K562 (cell line): Measurements from ENCODE around the gene ARFGAP1. TPM values are rescaled to one million over a fixed set of nuclear protein-coding genes. Genes with fewer than 3 reads are reported as not detected.
A peak's percentile ranks its signal among the peaks of the same experiment; 100 is the strongest.

Experiments used
- ATF7 ChIP-seq: fragments of 450-650 bp; IDR thresholded peaks from 2 replicates; pipeline ENCODE4 v1.7.1; 2014; ENCODE audit warnings: mild to moderate bottlenecking, moderate library complexity
- BMI1 ChIP-seq: fragments of 150-350 bp; IDR thresholded peaks from 2 replicates; pipeline ENCODE4 v1.6.1; 2014; ENCODE audit warnings: low read length
- CCNT2 ChIP-seq: IDR thresholded peaks from 2 replicates; pipeline ENCODE4 v1.6.1; 2011; ENCODE audit warnings: borderline replicate concordance, low read depth, mild to moderate bottlenecking, moderate library complexity, mixed read lengths, low read length; ENCODE audit not compliant: insufficient read length; ENCODE audit errors: extremely low read depth
- E2F3 ChIP-seq: fragments of 250-450 bp; sonication (Bioruptor Pico); IDR thresholded peaks from 2 replicates; pipeline ENCODE4 v1.4.0; 2020; ENCODE audit warnings: mild to moderate bottlenecking
- EGR1 ChIP-seq: fragments of 450-650 bp; conservative IDR thresholded peaks from 2 replicates; pipeline ENCODE4 v1.6.1; 2017; ENCODE audit warnings: mild to moderate bottlenecking
- HDAC1 ChIP-seq, 2 experiments: fragments of 450-650 bp; IDR thresholded peaks; 2 replicates each; pipeline ENCODE4 v1.6.1; 2016 to 2017; ENCODE audit warnings: inconsistent platforms in 1 of 2, mild to moderate bottlenecking in 1 of 2, moderate library complexity in 1 of 2
- LCOR ChIP-seq: sonication (generic); formaldehyde crosslinking; IDR thresholded peaks from 2 replicates; pipeline ENCODE4 v1.8.0; 2022; ENCODE audit warnings: mild to moderate bottlenecking, missing genetic modification reagents
- NEUROD1 ChIP-seq: fragments of 150-350 bp; IDR thresholded peaks from 2 replicates; pipeline ENCODE4 v1.6.1; 2014; ENCODE audit warnings: borderline replicate concordance, low read length, low read depth; ENCODE audit not compliant: partially characterized antibody
- PCBP2 ChIP-seq: fragments of 200-400 bp; formaldehyde crosslinking; IDR thresholded peaks from 2 replicates; pipeline ENCODE4 v1.6.1; 2018; ENCODE audit warnings: low read length, low read depth, mild to moderate bottlenecking, moderate library complexity; ENCODE audit not compliant: poor library complexity, severe bottlenecking
- POLR2G ChIP-seq: fragments of 200-400 bp; formaldehyde crosslinking; IDR thresholded peaks from 2 replicates; pipeline ENCODE4 v1.6.1; 2017; ENCODE audit warnings: low read depth, mild to moderate bottlenecking, antibody characterized with exemption, low read length, moderate library complexity
- PPARD ChIP-seq: fragments of 250-450 bp; sonication (Bioruptor Pico); IDR thresholded peaks from 2 replicates; pipeline ENCODE4 v1.8.0; 2022; ENCODE audit warnings: inconsistent platforms, mild to moderate bottlenecking, moderate library complexity
- TCF7 ChIP-seq: sonication (generic); IDR thresholded peaks from 2 replicates; pipeline ENCODE4 v1.6.1; 2016; ENCODE audit warnings: antibody characterized with exemption, borderline replicate concordance
- USF1 ChIP-seq: sonication (generic); formaldehyde crosslinking; IDR thresholded peaks from 2 replicates; pipeline ENCODE4 v1.9.0; 2022; ENCODE audit warnings: mild to moderate bottlenecking, missing genetic modification reagents
- ZBTB1 ChIP-seq: sonication (generic); formaldehyde crosslinking; IDR thresholded peaks from 2 replicates; pipeline ENCODE4 v1.8.1; 2023; ENCODE audit warnings: missing genetic modification reagents, low read depth, mild to moderate bottlenecking, borderline replicate concordance
- ZNF197 ChIP-seq: fragments of 200-800 bp; sonication (Bioruptor generic); IDR thresholded peaks from 2 replicates; pipeline ENCODE4 v1.6.1; 2016; ENCODE audit warnings: low read depth, missing genetic modification characterization, missing compliant biosample characterization
- ZNF583 ChIP-seq: fragments of 250-450 bp; sonication (Bioruptor Pico); IDR thresholded peaks from 2 replicates; pipeline ENCODE4 v1.4.0; 2020
- ZNF584 ChIP-seq: fragments of 200-800 bp; sonication (Bioruptor generic); IDR thresholded peaks from 2 replicates; pipeline ENCODE4 v1.6.1; 2016; ENCODE audit warnings: low read depth, mild to moderate bottlenecking, missing genetic modification characterization, missing compliant biosample characterization
- ZNF780A ChIP-seq: fragments of 250-450 bp; sonication (Bioruptor Pico); IDR thresholded peaks from 2 replicates; pipeline ENCODE4 v1.5.0; 2021; ENCODE audit warnings: mild to moderate bottlenecking
- polyA plus RNA-seq, 8 experiments: library from polyadenylated mRNA; depleted of rRNA in 4 of 8; stranded (reverse) in 5 of 8; unstranded in 3 of 8; fragments of >200 nt; fragmentation: Nextera tagmentation in 2 of 8; fragmentation: Illumina TruSeq in 1 of 8; extraction: Ambion mirVana in 2 of 8; extraction: Trizol in 1 of 8; gene quantifications; 2 replicates each; pipeline versions ENCODE4 v1.2.1 to v1.2.3, GENCODE V29; 2011 to 2014; ENCODE audit warnings: inconsistent platforms in 1 of 8, missing spikeins in 1 of 8
- total RNA-seq, 7 experiments: library from RNA; depleted of rRNA in 6 of 7; stranded (reverse); fragments of >200 nt in 6 of 7; fragmentation: Illumina TruSeq in 2 of 7; extraction: Trizol in 2 of 7; gene quantifications; 2 replicates each; pipeline versions ENCODE4 v1.2.1 to v1.2.3, GENCODE V29; 2011 to 2021; ENCODE audit warnings: low replicate concordance in 1 of 7
- TF ChIP-seq, protein P1 (sequence below): fragments of 450-650 bp; IDR thresholded peaks from 2 replicates; pipeline ENCODE4 v1.6.1; 2014; ENCODE audit warnings: low read depth, mild to moderate bottlenecking, moderate library complexity, borderline replicate concordance
- TF ChIP-seq, protein P2 (sequence below): sonication (generic); formaldehyde crosslinking; IDR thresholded peaks from 2 replicates; pipeline ENCODE4 v1.8.0; 2023; ENCODE audit warnings: missing genetic modification reagents, mild to moderate bottlenecking, borderline replicate concordance

ARFGAP1 gene
- total and polyA plus RNA-seq, 9 of the 15 experiments (the other 6 are each of a cell fraction or from before 2014, with no cell fraction given) = 0.53 to 102 (median 33.5) TPM

GRCh38 chr20:63272105-63273058 lies at the start of gene ARFGAP1 (continued):
- peak in 1 of 2 experiments; percentile 74; a peak in 1 of 4 replicates for TF ChIP-seq HDAC1 (IDR thresholded peaks at IDR 0.05)
- no peak for TF ChIP-seq USF1 (CRISPR knock-in tag)
- no peak for TF ChIP-seq LCOR (CRISPR knock-in tag)
- peak; percentile 70 for TF ChIP-seq NEUROD1
- peak; percentile 60 for TF ChIP-seq ATF7
- TF ChIP-seq, protein P1, sequence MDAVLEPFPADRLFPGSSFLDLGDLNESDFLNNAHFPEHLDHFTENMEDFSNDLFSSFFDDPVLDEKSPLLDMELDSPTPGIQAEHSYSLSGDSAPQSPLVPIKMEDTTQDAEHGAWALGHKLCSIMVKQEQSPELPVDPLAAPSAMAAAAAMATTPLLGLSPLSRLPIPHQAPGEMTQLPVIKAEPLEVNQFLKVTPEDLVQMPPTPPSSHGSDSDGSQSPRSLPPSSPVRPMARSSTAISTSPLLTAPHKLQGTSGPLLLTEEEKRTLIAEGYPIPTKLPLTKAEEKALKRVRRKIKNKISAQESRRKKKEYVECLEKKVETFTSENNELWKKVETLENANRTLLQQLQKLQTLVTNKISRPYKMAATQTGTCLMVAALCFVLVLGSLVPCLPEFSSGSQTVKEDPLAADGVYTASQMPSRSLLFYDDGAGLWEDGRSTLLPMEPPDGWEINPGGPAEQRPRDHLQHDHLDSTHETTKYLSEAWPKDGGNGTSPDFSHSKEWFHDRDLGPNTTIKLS = peak; percentile 98
- no peak for TF ChIP-seq PCBP2
- TF ChIP-seq CCNT2 = peak; percentile 47
- peak; percentile 82 for TF ChIP-seq BMI1
- no peak for TF ChIP-seq PPARD (CRISPR knock-in tag)
- TF ChIP-seq POLR2G = peak; percentile 91
- no peak for TF ChIP-seq ZNF197 (CRISPR knock-in tag)
- TF ChIP-seq E2F3 (CRISPR knock-in tag) = no peak
- TF ChIP-seq ZBTB1 (CRISPR knock-in tag) = no peak
- no peak for TF ChIP-seq ZNF584 (CRISPR knock-in tag)
- TF ChIP-seq ZNF583 (CRISPR knock-in tag) = 0 out of 2 replicates have a peak, but pooled peaks have one; percentile 31
- no peak for TF ChIP-seq TCF7
- peak; percentile 38 for TF ChIP-seq EGR1
- TF ChIP-seq, protein P2, sequence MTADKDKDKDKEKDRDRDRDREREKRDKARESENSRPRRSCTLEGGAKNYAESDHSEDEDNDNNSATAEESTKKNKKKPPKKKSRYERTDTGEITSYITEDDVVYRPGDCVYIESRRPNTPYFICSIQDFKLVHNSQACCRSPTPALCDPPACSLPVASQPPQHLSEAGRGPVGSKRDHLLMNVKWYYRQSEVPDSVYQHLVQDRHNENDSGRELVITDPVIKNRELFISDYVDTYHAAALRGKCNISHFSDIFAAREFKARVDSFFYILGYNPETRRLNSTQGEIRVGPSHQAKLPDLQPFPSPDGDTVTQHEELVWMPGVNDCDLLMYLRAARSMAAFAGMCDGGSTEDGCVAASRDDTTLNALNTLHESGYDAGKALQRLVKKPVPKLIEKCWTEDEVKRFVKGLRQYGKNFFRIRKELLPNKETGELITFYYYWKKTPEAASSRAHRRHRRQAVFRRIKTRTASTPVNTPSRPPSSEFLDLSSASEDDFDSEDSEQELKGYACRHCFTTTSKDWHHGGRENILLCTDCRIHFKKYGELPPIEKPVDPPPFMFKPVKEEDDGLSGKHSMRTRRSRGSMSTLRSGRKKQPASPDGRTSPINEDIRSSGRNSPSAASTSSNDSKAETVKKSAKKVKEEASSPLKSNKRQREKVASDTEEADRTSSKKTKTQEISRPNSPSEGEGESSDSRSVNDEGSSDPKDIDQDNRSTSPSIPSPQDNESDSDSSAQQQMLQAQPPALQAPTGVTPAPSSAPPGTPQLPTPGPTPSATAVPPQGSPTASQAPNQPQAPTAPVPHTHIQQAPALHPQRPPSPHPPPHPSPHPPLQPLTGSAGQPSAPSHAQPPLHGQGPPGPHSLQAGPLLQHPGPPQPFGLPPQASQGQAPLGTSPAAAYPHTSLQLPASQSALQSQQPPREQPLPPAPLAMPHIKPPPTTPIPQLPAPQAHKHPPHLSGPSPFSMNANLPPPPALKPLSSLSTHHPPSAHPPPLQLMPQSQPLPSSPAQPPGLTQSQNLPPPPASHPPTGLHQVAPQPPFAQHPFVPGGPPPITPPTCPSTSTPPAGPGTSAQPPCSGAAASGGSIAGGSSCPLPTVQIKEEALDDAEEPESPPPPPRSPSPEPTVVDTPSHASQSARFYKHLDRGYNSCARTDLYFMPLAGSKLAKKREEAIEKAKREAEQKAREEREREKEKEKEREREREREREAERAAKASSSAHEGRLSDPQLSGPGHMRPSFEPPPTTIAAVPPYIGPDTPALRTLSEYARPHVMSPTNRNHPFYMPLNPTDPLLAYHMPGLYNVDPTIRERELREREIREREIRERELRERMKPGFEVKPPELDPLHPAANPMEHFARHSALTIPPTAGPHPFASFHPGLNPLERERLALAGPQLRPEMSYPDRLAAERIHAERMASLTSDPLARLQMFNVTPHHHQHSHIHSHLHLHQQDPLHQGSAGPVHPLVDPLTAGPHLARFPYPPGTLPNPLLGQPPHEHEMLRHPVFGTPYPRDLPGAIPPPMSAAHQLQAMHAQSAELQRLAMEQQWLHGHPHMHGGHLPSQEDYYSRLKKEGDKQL = no peak
- no peak for TF ChIP-seq ZNF780A (CRISPR knock-in tag)
